ENCODE results near the gene ENOSF1. TPM values are rescaled to one million over a fixed set of nuclear protein-coding genes. Genes with fewer than 3 reads are reported as not detected.

Gene ENOSF1
- total RNA-seq, 1 donor from 2014 or later, result 96.2 TPM

- no peak overlapping the region for H3K27ac ChIP-seq
- H3K36me3 ChIP-seq, result peaks cover 65% of the 10 kb centered on the region
- no peaks in the 10 kb centered on the region for H3K4me1 ChIP-seq
- DNase-seq, result no peak
- intact Hi-C loops (cut with DNase I), result no loop called here
- no peaks in the 10 kb centered on the region for H3K27me3 ChIP-seq
- TF ChIP-seq CTCF (IDR thresholded peaks at IDR 0.05), result no peak
- H3K4me3 ChIP-seq, result no peak overlapping the region
- ATAC-seq, result no peak
- H3K9me3 ChIP-seq, result no peaks in the 10 kb centered on the region
These were observed 35.7 kb downstream of the ENOSF1 start for GRCh38 chr18:676736-677135.

DNA sequence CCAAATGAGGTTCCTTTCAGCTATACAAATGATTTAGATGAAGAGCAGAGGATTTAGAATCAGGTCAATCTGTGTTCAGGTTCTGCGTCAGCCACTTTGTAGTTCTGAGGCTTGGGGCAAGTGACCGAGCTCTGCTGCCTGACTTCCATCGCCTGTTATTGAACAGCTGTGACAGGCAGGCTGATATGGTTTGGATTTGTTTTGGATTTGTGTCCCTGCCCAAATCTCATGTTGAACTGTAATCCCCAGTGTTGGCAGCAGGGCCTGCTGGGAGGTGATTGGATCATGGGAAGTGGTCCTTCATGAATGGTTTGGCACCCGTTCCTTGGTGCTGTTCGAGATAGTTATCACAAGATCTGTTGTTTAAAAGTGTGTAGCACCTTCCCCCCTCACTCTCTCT is 36.4 kb downstream of the ENOSF1 start:
- H3K27me3 ChIP-seq, result no peaks in the 10 kb centered on the region
- no peak overlapping the region for H3K4me3 ChIP-seq
- H3K9me3 ChIP-seq, result no peaks in the 10 kb centered on the region
- no peak for TF ChIP-seq CTCF (IDR thresholded peaks at IDR 0.05)
- H3K36me3 ChIP-seq, result peaks cover 65% of the 10 kb centered on the region
- no peak overlapping the region for H3K27ac ChIP-seq
- intact Hi-C loops (cut with DNase I), result no loop called here
- DNase-seq (no peak), ATAC-seq (no peak)
- H3K4me1 ChIP-seq, result no peaks in the 10 kb centered on the region

- DNase-seq, result no peak
- Histone ChIP-seq H3K27me3 (no peaks in the 10 kb centered on the region), H3K4me1 (no peaks in the 10 kb centered on the region), H3K9me3 (no peaks in the 10 kb centered on the region), H3K27ac (no peak overlapping the region), H3K36me3 (peaks cover 72% of the 10 kb centered on the region), H3K4me3 (no peak overlapping the region)
- intact Hi-C loops (cut with DNase I), result no loop called here
- no peak for ATAC-seq
- TF ChIP-seq CTCF (IDR thresholded peaks at IDR 0.05), result no peak
These were observed 37.1 kb downstream of the ENOSF1 start for GRCh38 chr18:675307-675706.

GRCh38 chr18:673769-674168 is 38.7 kb downstream of the ENOSF1 start:
- intact Hi-C loops (cut with DNase I), result no loop called here
- no peaks in the 10 kb centered on the region for H3K27me3 ChIP-seq
- H3K4me1 ChIP-seq, result no peaks in the 10 kb centered on the region
- DNase-seq, result no peak
- no peak for TF ChIP-seq CTCF (IDR thresholded peaks at IDR 0.05)
- no peak overlapping the region for H3K4me3 ChIP-seq
- peaks cover 79% of the 10 kb centered on the region for H3K36me3 ChIP-seq
- no peak for ATAC-seq
- H3K27ac ChIP-seq, result no peak overlapping the region
- H3K9me3 ChIP-seq, result no peaks in the 10 kb centered on the region

- no peak for TF ChIP-seq CTCF (IDR thresholded peaks at IDR 0.05)
- H3K36me3 ChIP-seq, result peaks cover 75% of the 10 kb centered on the region
- H3K27me3 ChIP-seq, result no peaks in the 10 kb centered on the region
- no peaks in the 10 kb centered on the region for H3K4me1 ChIP-seq
- ATAC-seq (no peak), DNase-seq (no peak)
- no peak overlapping the region for H3K27ac ChIP-seq
- H3K9me3 ChIP-seq, result no peaks in the 10 kb centered on the region
- intact Hi-C loops (cut with DNase I), result no loop called here
- no peak overlapping the region for H3K4me3 ChIP-seq
These were observed 39.1 kb downstream of the ENOSF1 start for GRCh38 chr18:673317-673716.

- Histone ChIP-seq H3K9me3 (no peaks in the 10 kb centered on the region), H3K36me3 (peaks cover 60% of the 10 kb centered on the region), H3K4me1 (no peaks in the 10 kb centered on the region), H3K27me3 (no peaks in the 10 kb centered on the region), H3K27ac (no peak overlapping the region), H3K4me3 (no peak overlapping the region)
- no peak for DNase-seq
- TF ChIP-seq CTCF (IDR thresholded peaks at IDR 0.05), result no peak
- intact Hi-C loops (cut with DNase I), result no loop called here
- no peak for ATAC-seq
These were observed 41.0 kb downstream of the ENOSF1 start for GRCh38 chr18:671405-671804.

All from upper lobe of right lung (tissue), 1 donor.